SK-N-SH treated with all-trans-retinoic acid at 6 μM for 48 hours (cell line): ENCODE measurements around the gene BNIPL.

Source experiments
- ZC3H10 ChIP-seq: fragments of 250-450 bp; sonication (Bioruptor Pico); IDR thresholded peaks from 2 replicates; pipeline ENCODE4 v1.5.1; 2021; ENCODE audit warnings: mild to moderate bottlenecking, moderate library complexity
- TF ChIP-seq, protein P1 (sequence below): fragments of 250-450 bp; sonication (Bioruptor Pico); IDR thresholded peaks from 2 replicates; pipeline ENCODE4 v1.8.0; 2020; ENCODE audit warnings: mild to moderate bottlenecking, moderate library complexity, borderline replicate concordance

DNA sequence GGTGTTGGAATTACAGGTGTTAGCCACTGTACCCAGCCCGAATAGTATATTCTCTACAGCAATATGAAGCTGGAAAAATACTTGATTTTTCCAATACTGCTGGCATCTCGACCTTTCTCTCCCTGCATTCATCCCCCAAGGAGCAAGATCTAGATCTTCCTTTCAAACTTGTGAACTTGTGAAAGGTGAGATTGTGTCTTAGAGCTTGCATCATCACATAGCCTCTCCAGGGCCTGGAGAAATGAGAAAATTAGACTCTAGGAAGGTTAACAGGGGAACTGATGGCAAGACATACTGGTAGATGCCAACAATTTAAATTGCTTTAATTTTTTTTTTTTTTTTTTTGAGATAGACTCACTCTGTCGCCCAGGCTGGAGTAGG is 26.1 kb upstream of the BNIPL start:
- no peak for TF ChIP-seq ZC3H10 (CRISPR knock-in tag)
- TF ChIP-seq, protein P1, sequence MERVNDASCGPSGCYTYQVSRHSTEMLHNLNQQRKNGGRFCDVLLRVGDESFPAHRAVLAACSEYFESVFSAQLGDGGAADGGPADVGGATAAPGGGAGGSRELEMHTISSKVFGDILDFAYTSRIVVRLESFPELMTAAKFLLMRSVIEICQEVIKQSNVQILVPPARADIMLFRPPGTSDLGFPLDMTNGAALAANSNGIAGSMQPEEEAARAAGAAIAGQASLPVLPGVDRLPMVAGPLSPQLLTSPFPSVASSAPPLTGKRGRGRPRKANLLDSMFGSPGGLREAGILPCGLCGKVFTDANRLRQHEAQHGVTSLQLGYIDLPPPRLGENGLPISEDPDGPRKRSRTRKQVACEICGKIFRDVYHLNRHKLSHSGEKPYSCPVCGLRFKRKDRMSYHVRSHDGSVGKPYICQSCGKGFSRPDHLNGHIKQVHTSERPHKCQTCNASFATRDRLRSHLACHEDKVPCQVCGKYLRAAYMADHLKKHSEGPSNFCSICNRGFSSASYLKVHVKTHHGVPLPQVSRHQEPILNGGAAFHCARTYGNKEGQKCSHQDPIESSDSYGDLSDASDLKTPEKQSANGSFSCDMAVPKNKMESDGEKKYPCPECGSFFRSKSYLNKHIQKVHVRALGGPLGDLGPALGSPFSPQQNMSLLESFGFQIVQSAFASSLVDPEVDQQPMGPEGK (CRISPR knock-in tag) = no peak
